ENCODE data around the gene RPL10.

- TF ChIP-seq CTCF (IDR thresholded peaks at IDR 0.05; ENCODE audit: low read length) (no peak), EZH2 (IDR thresholded peaks at IDR 0.05; ENCODE audit: borderline replicate concordance, low read length) (no peak)
Observed at GRCh38 chrX:154357205-154357604, 41.0 kb upstream of the RPL10 start.

All from OCI-LY1 (cell line).